GM12878 (cell line): ENCODE data around the gene RAG1. TPM values are rescaled to one million over a fixed set of nuclear protein-coding genes. Genes with fewer than 3 reads are reported as not detected.
A peak's percentile ranks its signal among the peaks of the same experiment; 100 is the strongest.

ENCODE experiments used
- BHLHE40 ChIP-seq, 2 experiments: fragments of 450-650 bp in 1 of 2; IDR thresholded peaks; 2 replicates each; pipeline ENCODE4 v1.6.1; 2011 to 2017; ENCODE audit warnings: low read depth in 2 of 2, borderline replicate concordance in 1 of 2, improper control_type of control experiment in 1 of 2, low read length in 1 of 2, mild to moderate bottlenecking in 1 of 2
- CREB1 ChIP-seq: IDR thresholded peaks from 2 replicates; pipeline ENCODE4 v1.6.1; 2012; ENCODE audit warnings: low read depth, mild to moderate bottlenecking, inconsistent platforms
- CTCF ChIP-seq, 3 experiments: IDR thresholded peaks in 2 of 3; conservative IDR thresholded peaks in 1 of 3; 2 replicates each; pipeline ENCODE4 v1.5.1; 2011; ENCODE audit warnings: low read depth in 3 of 3, low read length in 3 of 3, mild to moderate bottlenecking in 3 of 3, control low read depth in 2 of 3, moderate library complexity in 2 of 3, inconsistent platforms in 1 of 3, mixed read lengths in 1 of 3; ENCODE audit not compliant: control insufficient read depth in 2 of 3, insufficient read depth in 1 of 3; ENCODE audit errors: extremely low read depth in 1 of 3
- E4F1 ChIP-seq: fragments of 450-650 bp; IDR thresholded peaks from 2 replicates; pipeline ENCODE4 v1.6.1; 2018; ENCODE audit warnings: borderline replicate concordance, mild to moderate bottlenecking; ENCODE audit not compliant: partially characterized antibody
- EP300 ChIP-seq, 2 experiments: fragments of 150-350 bp in 1 of 2; IDR thresholded peaks; 2 replicates each; pipeline ENCODE4 v1.6.1; 2011 to 2012; ENCODE audit warnings: low read depth in 2 of 2, low read length in 2 of 2, borderline replicate concordance in 1 of 2, improper control_type of control experiment in 1 of 2, inconsistent platforms in 1 of 2; ENCODE audit not compliant: control insufficient read depth in 1 of 2
- FOS ChIP-seq: IDR thresholded peaks from 3 replicates; pipeline ENCODE4 v1.6.1; 2011; ENCODE audit warnings: borderline replicate concordance; ENCODE audit not compliant: insufficient read length; ENCODE audit errors: extremely low read depth
- IKZF2 ChIP-seq, 2 experiments: fragments of 450-650 bp; IDR thresholded peaks; 2 replicates each; pipeline ENCODE4 v1.6.1; 2017; ENCODE audit warnings: mild to moderate bottlenecking in 2 of 2, moderate library complexity in 2 of 2
- MAX ChIP-seq: IDR thresholded peaks from 2 replicates; pipeline ENCODE4 v1.6.1; 2012; ENCODE audit warnings: low read depth, low read length, improper control_type of control experiment
- MEF2B ChIP-seq: fragments of 450-650 bp; IDR thresholded peaks from 2 replicates; pipeline ENCODE4 v1.6.1; 2018; ENCODE audit warnings: mild to moderate bottlenecking, moderate library complexity; ENCODE audit not compliant: partially characterized antibody, poor library complexity, severe bottlenecking
- NR2F1 ChIP-seq: fragments of 450-650 bp; conservative IDR thresholded peaks from 2 replicates; pipeline ENCODE4 v1.6.1; 2017; ENCODE audit warnings: mild to moderate bottlenecking
- PAX5 ChIP-seq: IDR thresholded peaks from 2 replicates; pipeline ENCODE4 v1.6.1; 2011; ENCODE audit warnings: low read depth, low read length, borderline replicate concordance
- PBX3 ChIP-seq: IDR thresholded peaks from 2 replicates; pipeline ENCODE4 v1.6.1; 2011; ENCODE audit warnings: mild to moderate bottlenecking, low read depth, low read length, moderate library complexity; ENCODE audit not compliant: insufficient replicate concordance
- PKNOX1 ChIP-seq: fragments of 450-650 bp; IDR thresholded peaks from 2 replicates; pipeline ENCODE4 v1.6.1; 2016; ENCODE audit warnings: mild to moderate bottlenecking
- SMC3 ChIP-seq: IDR thresholded peaks from 2 replicates; pipeline ENCODE4 v1.6.1; 2011; ENCODE audit warnings: low read length, improper control_type of control experiment, borderline replicate concordance
- polyA plus RNA-seq, 11 experiments: library from polyadenylated mRNA; depleted of rRNA in 4 of 11; unstranded in 6 of 11; stranded (reverse) in 5 of 11; fragments of >200 nt; fragmentation: Nextera tagmentation in 4 of 11; fragmentation: Illumina TruSeq in 1 of 11; extraction: Ambion mirVana in 4 of 11; extraction: Trizol in 1 of 11; gene quantifications; 1 replicate in 1 of 11; 2 replicates in 10 of 11; pipeline versions ENCODE4 v1.2.1 to v1.2.3, GENCODE V29; 2011 to 2016; ENCODE audit warnings: inconsistent platforms in 2 of 11, missing spikeins in 2 of 11, low read depth in 1 of 11
- total RNA-seq, 4 experiments: library from RNA; depleted of rRNA in 3 of 4; stranded (reverse); fragments of >200 nt in 3 of 4; fragmentation: Illumina TruSeq in 1 of 4; extraction: Trizol in 1 of 4; gene quantifications; 2 replicates each; pipeline versions ENCODE4 v1.2.1 to v1.2.3, GENCODE V29; 2013 to 2021

RAG1 gene
- total and polyA plus RNA-seq, 10 of the 15 experiments (the other 5 are each of a cell fraction or from before 2014, with no cell fraction given) = 0.01 to 0.44 (median 0.05) TPM; not detected in 3

- 0 out of 2 replicates have a peak, but pooled peaks have one; percentile 19 for TF ChIP-seq PAX5
- TF ChIP-seq PBX3 = peak; percentile 43
- TF ChIP-seq NR2F1 = no peak
- TF ChIP-seq CREB1 = peak; percentile 71; the same call in 1 of the 2 replicates
- TF ChIP-seq EP300 (IDR thresholded peaks at IDR 0.05; ENCODE audit: borderline replicate concordance in 1 of 2, control insufficient read depth in 1 of 2, low read depth in 2 of 2, low read length in 2 of 2) = peak; percentile 57 to 65; a peak in 3 of 4 replicates
- no peak for TF ChIP-seq E4F1
- TF ChIP-seq MAX = no peak
- peak; percentile 45 for TF ChIP-seq MEF2B
- peak in 1 of 2 experiments; percentile 33; a peak in 1 of 4 replicates for TF ChIP-seq IKZF2 (IDR thresholded peaks at IDR 0.05)
- TF ChIP-seq SMC3 = 0 out of 2 replicates have a peak, but pooled peaks have one; percentile 34
- TF ChIP-seq PKNOX1 = peak; percentile 58; the same call in 1 of the 2 replicates
- TF ChIP-seq BHLHE40 (IDR thresholded peaks at IDR 0.05; ENCODE audit: borderline replicate concordance in 1 of 2, low read depth in 2 of 2, low read length in 1 of 2) = peak in 1 of 2 experiments; percentile 23; a peak in 2 of 4 replicates
- no peak for TF ChIP-seq FOS
- TF ChIP-seq CTCF (IDR thresholded peaks at IDR 0.05 in 2 of 3, conservative IDR thresholded peaks at IDR 0.05 in 1 of 3; ENCODE audit: control insufficient read depth in 2 of 3, extremely low read depth in 1 of 3, insufficient read depth in 1 of 3, low read depth in 3 of 3, low read length in 3 of 3) = peak; percentile 38 to 62 (median 54); a peak in 5 of 6 replicates
Observed at GRCh38 chr11:36540998-36541397, 26.8 kb upstream of the RAG1 start (continued).
